ENCODE data around the gene ACSF2. TPM values are rescaled to one million over a fixed set of nuclear protein-coding genes. Genes with fewer than 3 reads are reported as not detected.

ACSF2 gene
- total RNA-seq, 4 donors from 2014 or later: 20.5 to 69.3 (median 31.9) TPM

DNA sequence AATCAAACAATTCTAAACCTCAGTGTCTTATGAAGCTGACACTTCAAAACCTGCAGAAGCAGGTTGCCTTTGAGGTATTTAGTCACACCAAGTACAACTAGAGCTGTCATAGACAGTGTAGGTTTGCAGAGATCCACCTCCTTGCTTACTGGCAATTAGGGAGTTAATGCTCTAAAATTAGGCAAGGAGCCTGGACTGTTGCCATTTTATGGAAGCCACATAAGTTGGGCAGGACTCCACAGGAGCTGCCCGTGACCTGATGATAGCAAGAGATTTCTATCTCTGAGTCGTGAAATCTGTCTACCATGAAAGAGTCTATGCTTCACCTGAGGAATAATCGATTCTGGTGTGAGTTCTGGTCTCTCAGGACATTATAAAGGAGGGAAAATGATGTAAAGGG, 44.1 kb upstream of the ACSF2 start:
- Histone ChIP-seq H3K36me3 (peaks cover 0 to 68% (median 40%) of the 10 kb centered on the region in 3 donors), H3K4me1 (peaks cover 0 to 5% (median 0%) of the 10 kb centered on the region in 4 donors), H3K27ac (no peak overlapping the region), H3K9me3 (no peaks in the 10 kb centered on the region), H3K27me3 (no peaks in the 10 kb centered on the region), H3K4me3 (no peak overlapping the region)
- no peak for DNase-seq (ENCODE audit: low spot score in 2 of 2)
- 47 to 57% methylated on average over 3 of the region's 3 CpGs for WGBS, 2 donors
- TF ChIP-seq POLR2A (IDR thresholded peaks at IDR 0.05) (no peak), EP300 (IDR thresholded peaks at IDR 0.05) (no peak)
- TF ChIP-seq, protein P1, sequence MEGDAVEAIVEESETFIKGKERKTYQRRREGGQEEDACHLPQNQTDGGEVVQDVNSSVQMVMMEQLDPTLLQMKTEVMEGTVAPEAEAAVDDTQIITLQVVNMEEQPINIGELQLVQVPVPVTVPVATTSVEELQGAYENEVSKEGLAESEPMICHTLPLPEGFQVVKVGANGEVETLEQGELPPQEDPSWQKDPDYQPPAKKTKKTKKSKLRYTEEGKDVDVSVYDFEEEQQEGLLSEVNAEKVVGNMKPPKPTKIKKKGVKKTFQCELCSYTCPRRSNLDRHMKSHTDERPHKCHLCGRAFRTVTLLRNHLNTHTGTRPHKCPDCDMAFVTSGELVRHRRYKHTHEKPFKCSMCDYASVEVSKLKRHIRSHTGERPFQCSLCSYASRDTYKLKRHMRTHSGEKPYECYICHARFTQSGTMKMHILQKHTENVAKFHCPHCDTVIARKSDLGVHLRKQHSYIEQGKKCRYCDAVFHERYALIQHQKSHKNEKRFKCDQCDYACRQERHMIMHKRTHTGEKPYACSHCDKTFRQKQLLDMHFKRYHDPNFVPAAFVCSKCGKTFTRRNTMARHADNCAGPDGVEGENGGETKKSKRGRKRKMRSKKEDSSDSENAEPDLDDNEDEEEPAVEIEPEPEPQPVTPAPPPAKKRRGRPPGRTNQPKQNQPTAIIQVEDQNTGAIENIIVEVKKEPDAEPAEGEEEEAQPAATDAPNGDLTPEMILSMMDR (IDR thresholded peaks at IDR 0.05): no peak

DNA sequence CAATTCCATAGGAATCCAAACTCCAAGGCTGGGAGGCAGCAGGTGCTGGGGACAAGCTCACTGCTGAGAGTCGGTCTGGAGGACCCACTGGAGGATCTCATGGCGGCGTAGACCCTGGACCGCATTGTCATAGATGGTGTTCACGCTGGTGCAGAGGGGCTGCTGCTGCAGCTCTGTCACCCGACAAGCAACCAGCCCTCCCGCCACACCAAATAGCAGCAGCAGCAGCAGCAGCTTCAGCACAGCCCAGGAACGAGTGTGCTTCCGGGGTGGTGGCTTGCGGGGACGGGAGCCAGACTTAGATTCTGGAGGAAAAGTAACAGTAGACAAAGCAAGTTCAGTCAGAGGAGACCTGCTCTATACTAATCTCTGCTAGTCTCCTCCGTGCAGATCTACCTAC, 43.1 kb upstream of the ACSF2 start:
- TF ChIP-seq EP300 (IDR thresholded peaks at IDR 0.05): no peak
- 90% methylated on average over 12 of the region's 12 CpGs for WGBS, 2 donors
- Histone ChIP-seq H3K9me3 (no peaks in the 10 kb centered on the region), H3K27ac (no peak overlapping the region), H3K4me3 (no peak overlapping the region), H3K27me3 (no peaks in the 10 kb centered on the region), H3K36me3 (peaks cover 0 to 78% (median 46%) of the 10 kb centered on the region in 3 donors), H3K4me1 (peaks cover 0 to 5% (median 0%) of the 10 kb centered on the region in 4 donors)
- DNase-seq (ENCODE audit: low spot score in 2 of 2): no peak

DNA sequence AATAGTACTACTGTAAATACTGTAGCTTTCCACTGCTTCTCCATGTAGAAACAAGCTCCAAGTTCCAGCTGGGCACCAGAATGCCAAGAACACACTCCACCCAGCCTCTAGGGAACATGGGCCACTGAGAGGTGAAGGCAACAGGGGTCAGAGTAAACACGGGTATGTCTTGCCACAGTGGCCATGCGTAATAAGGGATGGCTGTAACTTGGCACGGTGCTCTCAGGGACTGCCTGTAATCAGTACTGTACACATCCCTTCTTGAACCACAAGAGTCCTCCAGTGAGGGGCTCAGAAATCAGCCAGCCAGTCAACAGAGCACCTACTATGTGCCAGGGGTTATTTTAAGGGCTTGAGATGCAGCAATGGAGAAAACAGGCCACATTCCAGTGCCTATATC, 39.5 kb upstream of the ACSF2 start:
- 38 to 70% methylated on average over 2 to 3 of the region's 3 CpGs for WGBS, 2 donors
- Histone ChIP-seq H3K4me3 (no peak overlapping the region), H3K9me3 (no peaks in the 10 kb centered on the region), H3K36me3 (peaks cover 0 to 100% (median 74%) of the 10 kb centered on the region in 3 donors), H3K4me1 (peaks cover 0 to 5% (median 0%) of the 10 kb centered on the region in 4 donors), H3K27me3 (no peaks in the 10 kb centered on the region), H3K27ac (no peak overlapping the region)
- DNase-seq (ENCODE audit: low spot score in 2 of 2): no peak
- TF ChIP-seq EP300 (IDR thresholded peaks at IDR 0.05) (no peak), POLR2A (IDR thresholded peaks at IDR 0.05) (no peak)
- TF ChIP-seq, protein P1 (IDR thresholded peaks at IDR 0.05): no peak

DNA sequence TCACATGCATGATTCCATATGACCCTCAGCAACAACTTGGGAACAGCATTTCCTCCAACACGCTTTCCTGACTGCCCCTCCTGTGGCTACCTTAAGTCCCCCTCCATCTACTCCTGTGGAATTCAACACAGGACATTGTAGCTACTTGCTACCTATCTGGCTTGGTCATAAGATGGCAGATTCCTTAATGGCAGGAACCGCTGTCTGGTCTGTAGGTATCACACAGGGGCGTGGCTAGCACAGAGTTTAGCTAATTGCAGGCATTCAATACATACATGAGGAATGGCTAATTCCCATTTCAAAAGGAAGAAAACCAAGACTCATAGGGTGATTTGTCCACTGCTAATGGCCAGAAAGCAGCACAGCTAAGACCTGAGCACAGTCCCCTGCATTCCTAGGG, 37.3 kb upstream of the ACSF2 start:
- no peaks in the 10 kb centered on the region for H3K4me1 ChIP-seq
- WGBS, 2 donors: 90 to 96% methylated on average over 3 of the region's 3 CpGs
- H3K36me3 ChIP-seq: peaks cover 0 to 100% (median 68%) of the 10 kb centered on the region in 3 donors
- H3K27me3 ChIP-seq: no peaks in the 10 kb centered on the region
- H3K9me3 ChIP-seq: no peaks in the 10 kb centered on the region
- TF ChIP-seq, protein P1 (IDR thresholded peaks at IDR 0.05): no peak
- TF ChIP-seq EP300 (IDR thresholded peaks at IDR 0.05) (no peak), POLR2A (IDR thresholded peaks at IDR 0.05) (no peak)
- H3K27ac ChIP-seq: no peak overlapping the region
- H3K4me3 ChIP-seq: no peak overlapping the region
- no peak for DNase-seq (ENCODE audit: low spot score in 2 of 2)

DNA sequence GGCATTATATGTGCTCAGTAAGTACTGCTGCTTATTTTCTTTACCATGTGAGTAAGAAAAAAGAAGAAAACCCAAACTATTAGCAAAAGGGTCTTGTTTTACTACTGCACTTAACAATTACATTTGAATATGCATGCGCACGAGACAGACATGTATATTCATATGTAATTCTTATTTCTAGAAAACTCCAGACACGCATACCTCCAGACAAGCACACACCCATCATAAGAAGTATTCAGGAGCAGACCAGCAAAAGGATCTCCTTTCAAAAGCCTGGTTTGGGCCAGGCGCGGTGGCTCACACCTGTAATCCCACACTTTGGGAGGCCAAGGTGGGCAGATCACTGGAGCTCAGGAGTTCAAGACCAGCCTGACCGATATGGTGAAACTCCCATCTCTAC, 36.5 kb upstream of the ACSF2 start:
- Histone ChIP-seq H3K9me3 (no peaks in the 10 kb centered on the region), H3K27ac (no peak overlapping the region), H3K4me1 (peaks cover 0 to 1% (median under 1%) of the 10 kb centered on the region in 4 donors), H3K4me3 (no peak overlapping the region), H3K36me3 (peaks cover 0 to 100% (median 61%) of the 10 kb centered on the region in 3 donors), H3K27me3 (no peaks in the 10 kb centered on the region)
- DNase-seq (ENCODE audit: low spot score in 2 of 2): no peak
- WGBS, 2 donors: 95 to 98% methylated on average over 6 of the region's 6 CpGs
- TF ChIP-seq EP300 (IDR thresholded peaks at IDR 0.05) (no peak), POLR2A (IDR thresholded peaks at IDR 0.05) (no peak)
- TF ChIP-seq, protein P1 (IDR thresholded peaks at IDR 0.05): no peak

DNA sequence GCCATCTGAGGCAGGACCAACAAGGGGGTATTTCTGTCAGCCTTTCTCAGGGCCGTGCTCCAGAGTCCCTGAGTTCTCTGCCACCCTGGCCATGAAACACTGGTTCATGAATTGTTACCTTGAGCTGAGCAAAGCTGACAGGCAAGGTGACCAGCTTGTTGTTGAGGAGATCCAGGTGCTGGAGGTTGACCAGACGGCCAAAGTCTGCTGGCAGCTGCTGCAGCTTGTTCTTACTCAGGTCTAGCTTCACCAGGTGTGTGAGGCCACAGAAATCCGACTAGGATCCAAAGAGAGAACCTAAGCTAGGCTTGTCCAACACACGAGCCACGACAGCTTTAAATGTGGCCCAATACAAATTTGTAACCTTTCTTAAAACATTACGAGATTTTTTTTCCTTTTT, 33.4 kb upstream of the ACSF2 start:
- Histone ChIP-seq H3K36me3 (peaks cover 0 to 74% (median 36%) of the 10 kb centered on the region in 3 donors), H3K4me1 (peaks cover 0 to 27% (median 19%) of the 10 kb centered on the region in 4 donors), H3K4me3 (no peak overlapping the region), H3K27ac (no peak overlapping the region), H3K9me3 (no peaks in the 10 kb centered on the region), H3K27me3 (no peaks in the 10 kb centered on the region)
- TF ChIP-seq, protein P1 (IDR thresholded peaks at IDR 0.05): no peak
- TF ChIP-seq EP300 (IDR thresholded peaks at IDR 0.05): no peak
- TF ChIP-seq POLR2A (IDR thresholded peaks at IDR 0.05): no peak
- no peak for DNase-seq (ENCODE audit: low spot score in 2 of 2)
- 69 to 88% methylated on average over 5 to 6 of the region's 6 CpGs for WGBS, 2 donors

All from tibial nerve (tissue), 4 donors.